ENCODE measurements around the gene ZNF385D. TPM values are rescaled to one million over a fixed set of nuclear protein-coding genes. Genes with fewer than 3 reads are reported as not detected.

The ZNF385D gene
- total RNA-seq, 2 donors from 2014 or later = not detected

DNA sequence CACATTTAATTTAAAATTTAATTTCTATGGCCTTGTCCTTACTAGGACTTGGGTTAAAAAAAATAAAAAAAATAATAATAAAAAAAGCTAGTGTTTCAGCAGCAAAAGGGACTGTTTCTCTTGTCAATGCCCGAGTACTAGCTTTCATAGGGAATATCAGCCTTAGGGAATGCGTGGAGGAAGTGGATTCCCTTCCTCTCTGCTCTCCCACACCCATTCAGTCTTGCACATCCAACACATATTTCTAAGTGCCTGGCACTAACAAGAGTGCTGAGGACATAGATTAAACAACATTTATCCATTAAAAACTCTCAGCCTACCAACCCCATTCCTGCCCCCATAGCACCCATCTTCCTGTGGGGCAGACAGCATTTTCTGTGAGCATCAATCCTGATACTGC is 6.2 kb downstream of the ZNF385D start:
- no peak for ATAC-seq (replicated peaks in 1 of 2)

GRCh38 chr3:21738935-21739702 is 11.9 kb downstream of the ZNF385D start:
- DNase-seq = no peak
- Mint-ChIP-seq H3K27me3 (ENCODE audit: low read depth) (no peaks in the 10 kb centered on the region), H3K9me3 (peaks cover 3 to 12% of the 10 kb centered on the region in 2 donors), H3K27ac (no peak overlapping the region), H3K36me3 (ENCODE audit: insufficient read depth in 2 of 2) (no peaks in the 10 kb centered on the region), H3K4me1 (ENCODE audit: low read depth) (no peaks in the 10 kb centered on the region), H3K4me3 (no peak overlapping the region)
- no peak for ATAC-seq (replicated peaks in 1 of 2)

More for the DNA sequence above, 6.2 kb downstream of the ZNF385D start:
- no peak overlapping the region for H3K27ac Mint-ChIP-seq
- H3K9me3 Mint-ChIP-seq = peaks cover 1 to 5% of the 10 kb centered on the region in 2 donors
- no peaks in the 10 kb centered on the region for H3K27me3 Mint-ChIP-seq (ENCODE audit: low read depth)
- no peaks in the 10 kb centered on the region for H3K36me3 Mint-ChIP-seq (ENCODE audit: insufficient read depth in 2 of 2)
- H3K4me1 Mint-ChIP-seq (ENCODE audit: low read depth) = no peaks in the 10 kb centered on the region
- no peak overlapping the region for H3K4me3 Mint-ChIP-seq
- DNase-seq = no peak

DNA sequence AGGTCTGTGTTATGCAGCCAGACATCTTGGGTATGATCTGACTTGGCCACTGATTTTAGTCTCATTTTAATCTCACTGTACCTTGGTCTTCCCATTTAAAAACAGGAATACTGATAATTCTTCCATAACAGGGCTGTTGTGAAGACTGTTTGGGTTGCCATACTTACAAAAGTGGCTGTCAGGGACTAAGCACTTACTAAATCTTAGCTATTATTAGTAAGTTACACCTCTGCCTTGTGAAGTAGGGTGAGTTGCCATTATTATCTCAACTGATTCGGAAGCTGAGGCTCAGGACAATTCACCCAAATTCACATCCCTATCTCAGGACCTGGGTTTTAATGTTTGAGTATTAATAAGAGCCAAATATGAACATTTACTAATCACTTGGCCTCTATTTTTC is 12.7 kb downstream of the ZNF385D start:
- Mint-ChIP-seq H3K27ac (no peak overlapping the region), H3K4me3 (no peak overlapping the region), H3K4me1 (ENCODE audit: low read depth) (no peaks in the 10 kb centered on the region), H3K36me3 (ENCODE audit: insufficient read depth in 2 of 2) (no peaks in the 10 kb centered on the region), H3K9me3 (peaks cover 3 to 12% of the 10 kb centered on the region in 2 donors), H3K27me3 (ENCODE audit: low read depth) (no peaks in the 10 kb centered on the region)
- DNase-seq (no peak), ATAC-seq (replicated peaks in 1 of 2) (no peak)

DNA sequence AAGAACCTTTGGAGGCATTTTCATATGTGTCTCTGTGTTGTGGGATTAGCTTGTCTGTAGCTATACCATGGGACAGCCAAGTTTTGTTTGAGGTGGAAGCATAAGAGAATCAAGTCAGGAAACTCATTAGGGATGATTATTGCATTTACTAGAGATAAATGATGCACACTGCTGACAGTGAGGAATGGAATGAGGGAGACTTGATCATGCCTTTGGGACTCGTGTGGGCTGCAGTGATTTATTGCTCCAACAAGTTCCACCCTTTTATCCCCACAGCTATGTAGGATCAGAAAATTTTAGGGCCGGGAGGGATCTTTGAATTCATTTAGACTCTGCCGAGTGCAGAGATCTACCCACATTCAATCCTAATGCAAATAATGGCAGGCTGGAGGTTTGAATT is 16.3 kb downstream of the ZNF385D start:
- ATAC-seq (replicated peaks in 1 of 2) (no peak), DNase-seq (no peak)
- no peaks in the 10 kb centered on the region for H3K36me3 Mint-ChIP-seq (ENCODE audit: insufficient read depth in 2 of 2)
- no peaks in the 10 kb centered on the region for H3K27me3 Mint-ChIP-seq (ENCODE audit: low read depth)
- no peaks in the 10 kb centered on the region for H3K4me1 Mint-ChIP-seq (ENCODE audit: low read depth)
- H3K9me3 Mint-ChIP-seq = peaks cover 5 to 12% of the 10 kb centered on the region in 2 donors
- H3K27ac Mint-ChIP-seq = no peak overlapping the region
- no peak overlapping the region for H3K4me3 Mint-ChIP-seq

- H3K27me3 Mint-ChIP-seq (ENCODE audit: low read depth) = no peaks in the 10 kb centered on the region
- DNase-seq = no peak
- H3K9me3 Mint-ChIP-seq = peaks cover 15 to 20% of the 10 kb centered on the region in 2 donors
- no peaks in the 10 kb centered on the region for H3K36me3 Mint-ChIP-seq (ENCODE audit: insufficient read depth in 2 of 2)
- no peak overlapping the region for H3K27ac Mint-ChIP-seq
- H3K4me3 Mint-ChIP-seq = no peak overlapping the region
- ATAC-seq (replicated peaks in 1 of 2) = no peak
- H3K4me1 Mint-ChIP-seq (ENCODE audit: low read depth) = no peaks in the 10 kb centered on the region
These were observed 21.0 kb downstream of the ZNF385D start for GRCh38 chr3:21729888-21730459.

- Mint-ChIP-seq H3K4me3 (no peak overlapping the region), H3K36me3 (ENCODE audit: insufficient read depth in 2 of 2) (no peaks in the 10 kb centered on the region), H3K27me3 (ENCODE audit: low read depth) (no peaks in the 10 kb centered on the region), H3K27ac (no peak overlapping the region), H3K4me1 (ENCODE audit: low read depth) (no peaks in the 10 kb centered on the region), H3K9me3 (peaks cover 18 to 19% of the 10 kb centered on the region in 2 donors)
- no peak for DNase-seq
- ATAC-seq (replicated peaks in 1 of 2) = no peak
These were observed 21.7 kb downstream of the ZNF385D start for GRCh38 chr3:21729331-21729730.

DNA sequence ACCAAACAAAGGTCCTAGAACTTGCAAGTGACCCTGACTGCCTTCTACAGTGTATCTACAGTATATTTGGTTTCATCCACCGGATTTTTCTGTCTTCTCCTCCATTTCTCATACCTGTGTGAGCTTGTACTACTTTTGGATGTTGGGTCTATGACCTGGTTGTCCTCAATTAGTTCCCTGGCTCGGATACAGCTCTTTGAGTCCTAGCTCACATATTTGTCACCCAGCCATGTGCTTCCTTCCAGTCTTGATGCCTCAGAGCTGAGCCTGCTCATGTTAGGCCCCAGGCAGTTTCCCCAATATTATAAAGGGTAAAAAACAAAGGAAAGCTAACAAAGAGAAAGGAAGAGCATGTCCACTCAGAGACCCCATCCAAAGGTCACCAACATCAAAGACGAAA is 28.2 kb downstream of the ZNF385D start:
- H3K36me3 Mint-ChIP-seq (ENCODE audit: insufficient read depth in 2 of 2) = peaks cover 1 to 3% of the 10 kb centered on the region in 2 donors
- ATAC-seq (replicated peaks in 1 of 2) = no peak
- H3K27ac Mint-ChIP-seq = no peak overlapping the region
- no peaks in the 10 kb centered on the region for H3K4me1 Mint-ChIP-seq (ENCODE audit: low read depth)
- H3K27me3 Mint-ChIP-seq (ENCODE audit: low read depth) = no peaks in the 10 kb centered on the region
- no peak for DNase-seq
- H3K9me3 Mint-ChIP-seq = peaks cover 18 to 29% of the 10 kb centered on the region in 2 donors
- H3K4me3 Mint-ChIP-seq = no peak overlapping the region

GRCh38 chr3:21722301-21722700 is 28.7 kb downstream of the ZNF385D start:
- H3K36me3 Mint-ChIP-seq (ENCODE audit: insufficient read depth in 2 of 2) = peaks cover 1 to 3% of the 10 kb centered on the region in 2 donors

DNA sequence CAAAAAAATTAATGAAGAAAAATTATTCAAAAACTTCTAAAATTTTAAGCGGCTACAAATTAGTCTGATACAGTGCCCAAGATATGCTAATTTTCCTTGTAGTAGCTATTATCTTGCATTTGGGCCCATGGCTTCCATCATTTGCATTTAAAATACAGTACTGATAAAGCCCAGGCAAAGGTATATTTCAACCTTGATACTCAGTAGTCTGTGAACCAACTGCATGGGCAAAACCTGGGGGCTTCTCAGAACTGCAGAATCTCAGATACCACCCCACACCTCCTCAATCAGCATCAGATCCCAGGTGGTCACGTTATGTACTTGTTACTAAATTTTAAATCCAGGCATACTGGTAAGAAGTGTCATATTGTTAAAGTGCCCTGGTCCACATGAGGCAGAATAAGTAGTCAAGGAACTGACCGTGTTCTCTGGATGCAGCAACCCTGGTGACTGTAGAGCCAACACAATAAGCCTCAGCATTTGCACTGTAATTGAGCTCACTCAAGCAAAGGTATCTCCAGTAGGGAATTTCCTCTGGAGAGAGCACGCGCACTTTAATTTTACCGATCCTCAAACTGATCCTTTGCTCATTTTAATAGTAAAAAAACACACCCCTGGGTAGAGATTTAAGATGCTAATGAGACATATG is 31.9 kb downstream of the ZNF385D start:
- Mint-ChIP-seq H3K27me3 (ENCODE audit: low read depth) (no peaks in the 10 kb centered on the region), H3K4me3 (no peak overlapping the region), H3K27ac (no peak overlapping the region), H3K36me3 (ENCODE audit: insufficient read depth in 2 of 2) (peaks cover 1 to 3% of the 10 kb centered on the region in 2 donors), H3K4me1 (ENCODE audit: low read depth) (no peaks in the 10 kb centered on the region), H3K9me3 (peaks cover 7 to 21% of the 10 kb centered on the region in 2 donors)
- ATAC-seq (replicated peaks in 1 of 2) (no peak), DNase-seq (no peak)

More at GRCh38 chr3:21722301-21722700, 28.7 kb downstream of the ZNF385D start:
- H3K4me3 Mint-ChIP-seq = no peak overlapping the region
- DNase-seq (no peak), ATAC-seq (replicated peaks in 1 of 2) (no peak)
- H3K9me3 Mint-ChIP-seq = peaks cover 18 to 28% of the 10 kb centered on the region in 2 donors
- no peaks in the 10 kb centered on the region for H3K4me1 Mint-ChIP-seq (ENCODE audit: low read depth)
- no peaks in the 10 kb centered on the region for H3K27me3 Mint-ChIP-seq (ENCODE audit: low read depth)
- no peak overlapping the region for H3K27ac Mint-ChIP-seq

GRCh38 chr3:21718161-21718765 is 32.7 kb downstream of the ZNF385D start:
- DNase-seq (no peak), ATAC-seq (replicated peaks in 1 of 2) (no peak)
- Mint-ChIP-seq H3K27me3 (ENCODE audit: low read depth) (no peaks in the 10 kb centered on the region), H3K4me3 (no peak overlapping the region), H3K9me3 (peaks cover 4 to 20% of the 10 kb centered on the region in 2 donors), H3K27ac (no peak overlapping the region), H3K36me3 (ENCODE audit: insufficient read depth in 2 of 2) (peaks cover 1 to 3% of the 10 kb centered on the region in 2 donors), H3K4me1 (ENCODE audit: low read depth) (no peaks in the 10 kb centered on the region)

DNA sequence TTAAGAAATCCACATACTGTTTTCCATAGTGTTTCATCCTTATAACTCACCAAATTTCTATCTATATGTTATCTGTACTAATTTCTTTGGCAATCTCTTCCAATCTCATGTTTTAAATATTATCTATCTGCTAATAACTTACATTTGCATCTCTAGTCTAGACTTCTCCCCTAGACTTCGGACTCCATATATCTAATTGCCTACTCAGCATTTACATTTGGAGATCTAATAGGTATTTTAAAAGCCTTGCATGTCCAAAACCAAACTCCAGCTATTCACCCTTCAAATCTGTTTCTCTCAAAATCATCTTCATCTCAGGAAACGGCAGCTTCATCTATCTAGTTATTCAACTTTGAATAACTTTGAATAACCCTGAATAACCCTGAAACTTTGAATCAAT is 35.3 kb downstream of the ZNF385D start:
- DNase-seq = no peak
- Mint-ChIP-seq H3K4me3 (no peak overlapping the region), H3K27ac (no peak overlapping the region), H3K4me1 (ENCODE audit: low read depth) (no peaks in the 10 kb centered on the region), H3K36me3 (ENCODE audit: insufficient read depth in 2 of 2) (peaks cover 0 to 3% of the 10 kb centered on the region in 2 donors), H3K27me3 (ENCODE audit: low read depth) (no peaks in the 10 kb centered on the region), H3K9me3 (peaks cover 6 to 16% of the 10 kb centered on the region in 2 donors)
- no peak for ATAC-seq (replicated peaks in 1 of 2)

GRCh38 chr3:21705769-21706168 is 45.2 kb downstream of the ZNF385D start:
- Mint-ChIP-seq H3K4me1 (ENCODE audit: low read depth) (no peaks in the 10 kb centered on the region), H3K4me3 (no peak overlapping the region), H3K27me3 (ENCODE audit: low read depth) (no peaks in the 10 kb centered on the region), H3K27ac (no peak overlapping the region), H3K9me3 (peaks cover 5 to 11% of the 10 kb centered on the region in 2 donors), H3K36me3 (ENCODE audit: insufficient read depth in 2 of 2) (no peaks in the 10 kb centered on the region)
- ATAC-seq (replicated peaks in 1 of 2) = no peak
- DNase-seq = no peak

DNA sequence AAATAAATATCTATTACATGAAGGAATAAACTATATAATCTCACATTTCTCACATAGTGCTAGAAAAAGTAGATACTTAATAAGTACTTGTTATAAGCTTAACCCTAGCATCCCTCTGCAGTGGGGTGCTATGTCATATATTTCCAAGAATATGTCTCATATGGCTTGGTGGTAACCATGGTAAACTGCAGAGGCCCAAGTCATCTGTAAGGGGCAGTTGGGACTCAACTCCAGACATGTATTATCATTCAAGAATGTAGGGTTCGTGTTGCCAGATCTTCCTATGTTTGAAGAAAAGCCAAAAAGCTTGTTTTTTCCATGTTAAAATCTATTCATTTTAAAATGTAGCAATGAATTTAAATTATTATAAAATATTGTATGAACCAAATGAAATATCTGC is 46.2 kb downstream of the ZNF385D start:
- H3K9me3 Mint-ChIP-seq = peaks cover 5 to 11% of the 10 kb centered on the region in 2 donors
- H3K36me3 Mint-ChIP-seq (ENCODE audit: insufficient read depth in 2 of 2) = no peaks in the 10 kb centered on the region
- no peak overlapping the region for H3K27ac Mint-ChIP-seq
- no peak for ATAC-seq (replicated peaks in 1 of 2)
- H3K4me1 Mint-ChIP-seq (ENCODE audit: low read depth) = no peaks in the 10 kb centered on the region
- no peaks in the 10 kb centered on the region for H3K27me3 Mint-ChIP-seq (ENCODE audit: low read depth)
- H3K4me3 Mint-ChIP-seq = no peak overlapping the region
- DNase-seq = no peak
